ENCODE results near the gene EMSY.
"Not testable (repeated sequence)": the region's sequence is repeated elsewhere in the genome, so short reads cannot be mapped to it uniquely, and the experiment has no call there.

EMSY gene

GRCh38 chr11:76592961-76593360 lies 148.1 kb downstream of the EMSY start:
- no peak overlapping the region for H3K27ac ChIP-seq
- TF ChIP-seq CTCF (IDR thresholded peaks at IDR 0.05): no peak
- no peak for DNase-seq (ENCODE audit: low spot score)
- H3K4me3 ChIP-seq: no peak overlapping the region

GRCh38 chr11:76595091-76595490 lies 150.3 kb downstream of the EMSY start:
- DNase-seq (ENCODE audit: low spot score); H3K4me3 ChIP-seq; H3K27ac ChIP-seq: not testable (repeated sequence)

- Histone ChIP-seq H3K27ac (no peak overlapping the region), H3K4me3 (no peak overlapping the region)
- no peak for TF ChIP-seq CTCF (IDR thresholded peaks at IDR 0.05)
- DNase-seq (ENCODE audit: low spot score): no peak
These were observed 151.8 kb downstream of the EMSY start for GRCh38 chr11:76596652-76597051.

GRCh38 chr11:76597533-76598425 lies 153.0 kb downstream of the EMSY start:
- TF ChIP-seq CTCF (IDR thresholded peaks at IDR 0.05): no peak
- DNase-seq (ENCODE audit: low spot score): no peak

DNA sequence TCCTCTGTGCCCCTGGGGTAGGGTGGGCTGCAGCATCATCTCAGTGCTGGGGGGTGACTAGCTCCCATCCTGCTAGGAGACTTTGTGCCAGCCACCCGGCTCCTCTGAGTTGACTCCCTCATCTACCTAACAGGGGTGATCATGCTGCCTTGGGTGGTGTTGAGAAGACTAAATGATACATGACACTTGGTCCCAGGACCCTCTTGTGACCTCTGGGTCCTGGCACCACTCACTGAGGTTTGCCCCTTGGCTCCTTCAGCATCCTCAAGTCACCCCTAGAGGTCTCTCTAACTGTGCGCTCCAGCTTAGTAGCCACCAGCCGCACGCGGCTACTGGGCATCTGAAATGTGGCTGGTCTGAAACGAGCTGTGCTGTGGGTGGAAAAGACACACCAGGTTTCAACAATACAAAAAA lies 153.6 kb downstream of the EMSY start:
- peak; percentile 76 for DNase-seq (ENCODE audit: low spot score)
- Histone ChIP-seq H3K4me3 (no peak overlapping the region), H3K27ac (peak overlapping the region in 1 of 2 donors; percentile 19)
- TF ChIP-seq CTCF (IDR thresholded peaks at IDR 0.05): peak; percentile 29

More at GRCh38 chr11:76597533-76598425, 153.0 kb downstream of the EMSY start:
- H3K27ac ChIP-seq: peak overlapping the region in 1 of 2 donors; percentile 19
- H3K4me3 ChIP-seq: no peak overlapping the region

DNA sequence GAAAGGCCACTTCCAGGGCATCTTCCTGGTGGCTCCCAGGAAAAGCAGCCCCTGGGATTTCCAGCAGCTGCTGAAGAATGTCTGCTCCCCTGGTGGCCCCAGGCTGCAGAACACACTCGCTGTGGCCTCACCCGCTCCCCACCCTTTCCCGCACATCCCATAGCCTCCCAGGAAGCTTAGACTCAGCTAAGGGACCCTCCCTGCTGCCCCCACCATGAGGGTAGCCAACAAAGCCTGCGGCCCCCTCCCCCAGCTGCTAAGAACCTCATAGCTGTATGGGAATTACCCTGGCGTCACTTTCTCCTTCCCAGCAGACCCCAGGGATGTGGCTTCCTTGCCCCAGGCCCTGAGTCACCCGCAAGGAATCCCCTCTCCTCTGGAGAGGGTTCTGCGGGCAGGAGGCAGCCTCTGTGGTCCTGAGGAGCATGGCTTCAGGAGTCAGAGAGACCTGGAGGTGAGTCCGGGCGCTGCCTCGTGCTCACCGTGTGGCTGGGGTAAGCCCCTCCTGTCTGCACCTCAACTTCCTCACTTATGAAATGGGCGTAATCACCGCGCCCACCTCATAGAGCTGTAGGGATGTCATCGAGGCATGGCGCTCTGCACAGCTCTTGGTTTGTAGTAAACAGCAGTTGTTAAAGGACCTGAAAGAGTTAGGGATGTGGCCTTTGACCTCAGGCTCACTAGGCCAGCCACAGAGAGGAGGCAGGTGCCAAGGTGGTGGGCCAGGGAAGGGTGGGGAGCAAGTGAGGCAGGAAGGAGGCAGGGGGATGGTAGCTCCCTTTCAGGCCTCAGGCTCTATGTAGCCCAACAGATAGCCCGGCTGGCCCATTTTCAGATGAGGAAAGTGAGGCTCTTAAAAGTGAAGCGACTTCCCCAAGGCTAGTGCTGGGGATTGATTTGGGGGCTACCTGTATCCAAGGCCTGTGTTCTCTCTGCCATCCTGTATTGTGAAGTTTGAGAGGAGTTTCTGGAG lies 154.5 kb downstream of the EMSY start:
- no peak overlapping the region for H3K4me3 ChIP-seq
- TF ChIP-seq CTCF (IDR thresholded peaks at IDR 0.05): no peak
- H3K27ac ChIP-seq: peak overlapping the region in 1 of 2 donors; percentile 47
- no peak for DNase-seq (ENCODE audit: low spot score)

DNA sequence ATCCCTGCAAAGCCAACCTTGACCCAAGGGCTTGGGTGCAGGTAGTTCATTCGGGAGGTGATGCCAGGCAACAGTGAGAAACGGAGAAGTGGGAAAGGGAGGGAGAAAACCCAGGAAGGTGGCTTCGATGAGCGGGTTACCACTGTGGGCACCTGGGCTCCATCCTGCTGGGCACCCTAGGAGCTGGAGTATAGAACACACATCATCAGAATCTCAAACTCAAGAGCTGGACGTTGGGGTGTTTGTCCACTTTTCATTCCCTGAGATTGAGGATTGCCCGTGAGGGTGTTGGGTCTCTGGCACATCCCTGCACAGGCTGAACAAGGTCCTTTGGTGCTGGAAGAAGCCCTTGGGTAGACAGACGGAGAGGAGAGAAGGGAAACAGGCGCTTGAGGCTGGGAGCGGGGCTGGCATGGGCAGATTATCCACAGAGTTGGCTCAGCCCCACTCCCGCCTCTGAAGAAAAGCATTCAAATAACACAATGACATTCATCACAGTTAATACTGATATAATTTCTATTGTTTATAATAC lies 155.4 kb downstream of the EMSY start:
- no peak for DNase-seq (ENCODE audit: low spot score)
- TF ChIP-seq CTCF (IDR thresholded peaks at IDR 0.05): no peak
- Histone ChIP-seq H3K4me3 (no peak overlapping the region), H3K27ac (no peak overlapping the region)

All from coronary artery (tissue), 2 donors.